Activated CD4-positive, alpha-beta T cell treated with anti-CD3 and anti-CD28 coated beads for 36 hours (primary cell): ENCODE data around the gene TNFAIP8. TPM values are rescaled to one million over a fixed set of nuclear protein-coding genes. Genes with fewer than 3 reads are reported as not detected.
A peak's percentile ranks its signal among the peaks of the same experiment; 100 is the strongest.

Source experiments
- ATAC-seq: fragments of 200-7000 bp; cut with Tn5 transposase; one replicate; pipeline ENCODE4 v1.10.0; 2021; ENCODE audit warnings: mild to moderate bottlenecking, moderate library complexity
- CTCF ChIA-PET: fragments of 350-600 bp; sonication (Branson Sonifier 250); formaldehyde crosslinking; loops from one replicate; lab custom pipeline; 2021; ENCODE audit warnings: antibody characterized with exemption; lab: Charles Lee
- POLR2A ChIA-PET: fragments of 350-600 bp; sonication (Branson Sonifier 250); formaldehyde crosslinking; loops from one replicate; lab custom pipeline; 2021; ENCODE audit warnings: antibody characterized with exemption, inconsistent platforms; lab: Charles Lee
- DNase-seq: peaks from one replicate; pipeline ENCODE4 v3.0.0-alpha.2; 2020
- H3K27ac Mint-ChIP-seq: one replicate; pipeline ENCODE4 v1.8.0; 2021; ENCODE audit warnings: mixed read lengths
- H3K27me3 Mint-ChIP-seq: one replicate; pipeline ENCODE4 v1.8.0; 2021; ENCODE audit warnings: mixed read lengths
- H3K36me3 Mint-ChIP-seq: one replicate; pipeline ENCODE4 v1.8.0; 2021; ENCODE audit warnings: low read depth, mixed read lengths
- H3K4me1 Mint-ChIP-seq: one replicate; pipeline ENCODE4 v1.8.0; 2021; ENCODE audit warnings: mixed read lengths
- H3K4me3 Mint-ChIP-seq: one replicate; pipeline ENCODE4 v1.8.0; 2021; ENCODE audit warnings: mild to moderate bottlenecking, moderate library complexity, mixed read lengths
- H3K9me3 Mint-ChIP-seq: one replicate; pipeline ENCODE4 v1.8.0; 2021; ENCODE audit warnings: low read depth, mixed read lengths
- intact Hi-C, 2 experiments: fragments of 100-400 bp; cut with DNase I in 1 of 2; cut with micrococcal nuclease in 1 of 2; formaldehyde crosslinking; loops; one replicate each; pipeline versions ENCODE4 v1.14.2 to v1.15.1; 2022 to 2024; cut with DNase I, micrococcal nuclease
- total RNA-seq, 2 experiments: library from RNA; stranded (reverse); gene quantifications; one replicate each; pipeline ENCODE4 v1.2.3, GENCODE V29; 2021

Gene TNFAIP8
- total RNA-seq, result 100 to 1,000 TPM; 166 to 171 TPM

- Mint-ChIP-seq H3K9me3 (no peaks in the 10 kb centered on the region), H3K4me1 (peaks cover 62% of the 10 kb centered on the region), H3K27ac (peak within 1 kb of the TSS; percentile 99), H3K4me3 (peak within 1 kb of the TSS; percentile 98), H3K36me3 (peaks cover 61% of the 10 kb centered on the region), H3K27me3 (no peaks in the 10 kb centered on the region)
- ChIA-PET CTCF (interaction anchor here (0.6 to 8.7 kb wide), 13 partner anchors 10 to 277 kb away, joined by 3 to 53 read pairs (median 7); no protein-coding TSS in a partner anchor), POLR2A (interaction anchor here (0.6 to 2.3 kb wide), 10 partner anchors 10 to 277 kb away, joined by 3 to 12 read pairs (median 4); no protein-coding TSS in a partner anchor)
- DNase-seq (peak; percentile 91), ATAC-seq (peak; percentile 65)
- intact Hi-C loops, result loop anchor here (1.0 to 5.0 kb wide), 10 partner anchors 8 to 369 kb away; partner anchors contain the start of gene DTWD2 (in 1 of the 2)
Measured at GRCh38 chr5:119355685-119356611, at the start of gene TNFAIP8. Gene TNFAIP8, plus strand, starts transcription at chr5:119356019. Its CDS starts 72 bp downstream, at chr5:119356091.

- no peak for DNase-seq
- no peaks in the 10 kb centered on the region for H3K9me3 Mint-ChIP-seq
- intact Hi-C loops, result no loop called here
- ATAC-seq, result no peak
- ChIA-PET POLR2A (interaction anchor here (0.6 kb wide), 1 partner anchor 23 kb away, joined by 3 read pairs; no protein-coding TSS in a partner anchor), CTCF (interaction anchor here (0.6 to 2.0 kb wide), 5 partner anchors 9 to 318 kb away, joined by 3 to 4 read pairs (median 3); no protein-coding TSS in a partner anchor)
- no peaks in the 10 kb centered on the region for H3K27me3 Mint-ChIP-seq
- H3K4me1 Mint-ChIP-seq, result peaks cover 91% of the 10 kb centered on the region
- H3K27ac Mint-ChIP-seq, result peak overlapping the region; percentile 8
- no peak overlapping the region for H3K4me3 Mint-ChIP-seq
- peaks cover 34% of the 10 kb centered on the region for H3K36me3 Mint-ChIP-seq
Measured at GRCh38 chr5:119307170-119307569, 48.6 kb upstream of the TNFAIP8 start.

GRCh38 chr5:119309326-119309725, 46.5 kb upstream of the TNFAIP8 start:
- peaks cover 31% of the 10 kb centered on the region for H3K36me3 Mint-ChIP-seq
- peak overlapping the region; percentile 91 for H3K27ac Mint-ChIP-seq
- H3K4me1 Mint-ChIP-seq, result peaks cover 91% of the 10 kb centered on the region
- no peak for DNase-seq
- H3K9me3 Mint-ChIP-seq, result no peaks in the 10 kb centered on the region
- ATAC-seq, result no peak
- CTCF ChIA-PET, result interaction anchor here (0.9 to 1.4 kb wide), 4 partner anchors 12 to 35 kb away, joined by 3 to 5 read pairs (median 3); no protein-coding TSS in a partner anchor
- H3K27me3 Mint-ChIP-seq, result no peaks in the 10 kb centered on the region
- POLR2A ChIA-PET, result interaction anchor here (0.7 kb wide), 1 partner anchor 80 kb away, joined by 4 read pairs; no protein-coding TSS in a partner anchor
- intact Hi-C loops, result loop anchor here (1.0 to 2.0 kb wide), 8 partner anchors 9 to 88 kb away; no protein-coding TSS in a partner anchor
- peak overlapping the region; percentile 53 for H3K4me3 Mint-ChIP-seq

- intact Hi-C loops, result no loop called here
- Mint-ChIP-seq H3K36me3 (peaks cover 41% of the 10 kb centered on the region), H3K9me3 (no peaks in the 10 kb centered on the region), H3K4me3 (no peak overlapping the region), H3K4me1 (peaks cover 93% of the 10 kb centered on the region), H3K27me3 (no peaks in the 10 kb centered on the region), H3K27ac (peak overlapping the region; percentile 80)
- POLR2A ChIA-PET, result no interaction called here
- CTCF ChIA-PET, result interaction anchor here (0.7 to 2.4 kb wide), 12 partner anchors 8 to 289 kb away, joined by 3 to 13 read pairs (median 4); no protein-coding TSS in a partner anchor
- ATAC-seq, result no peak
- no peak for DNase-seq
Measured at GRCh38 chr5:119311688-119312087, 44.1 kb upstream of the TNFAIP8 start.

- no peaks in the 10 kb centered on the region for H3K9me3 Mint-ChIP-seq
- H3K27me3 Mint-ChIP-seq, result no peaks in the 10 kb centered on the region
- ChIA-PET CTCF (interaction anchor here (0.6 to 2.4 kb wide), 14 partner anchors 9 to 290 kb away, joined by 3 to 13 read pairs (median 4); no protein-coding TSS in a partner anchor), POLR2A (interaction anchor here (0.5 to 1.1 kb wide), 3 partner anchors 47 to 59 kb away, joined by 3 to 5 read pairs (median 4); no protein-coding TSS in a partner anchor)
- ATAC-seq (no peak), DNase-seq (no peak)
- peaks cover 89% of the 10 kb centered on the region for H3K4me1 Mint-ChIP-seq
- H3K36me3 Mint-ChIP-seq, result peaks cover 45% of the 10 kb centered on the region
- H3K4me3 Mint-ChIP-seq, result peak overlapping the region; percentile 6
- intact Hi-C loops, result no loop called here
- H3K27ac Mint-ChIP-seq, result peak overlapping the region; percentile 87
Measured at GRCh38 chr5:119312403-119312802, 43.4 kb upstream of the TNFAIP8 start.

GRCh38 chr5:119313197-119313596, 42.6 kb upstream of the TNFAIP8 start:
- POLR2A ChIA-PET, result interaction anchor here (0.5 to 0.6 kb wide), 2 partner anchors 50 to 59 kb away, joined by 3 to 5 read pairs; no protein-coding TSS in a partner anchor
- peak overlapping the region; percentile 87 for H3K27ac Mint-ChIP-seq
- H3K27me3 Mint-ChIP-seq, result no peaks in the 10 kb centered on the region
- no peak for DNase-seq
- no peak for ATAC-seq
- peaks cover 92% of the 10 kb centered on the region for H3K4me1 Mint-ChIP-seq
- H3K9me3 Mint-ChIP-seq, result no peaks in the 10 kb centered on the region
- H3K36me3 Mint-ChIP-seq, result peaks cover 46% of the 10 kb centered on the region
- intact Hi-C loops, result no loop called here
- H3K4me3 Mint-ChIP-seq, result no peak overlapping the region
- CTCF ChIA-PET, result interaction anchor here (0.6 to 2.4 kb wide), 4 partner anchors 11 to 157 kb away, joined by 3 to 13 read pairs (median 4); no protein-coding TSS in a partner anchor

GRCh38 chr5:119313658-119314605, 41.9 kb upstream of the TNFAIP8 start:
- DNase-seq (no peak), ATAC-seq (peak; percentile 2)
- peaks cover 91% of the 10 kb centered on the region for H3K4me1 Mint-ChIP-seq
- peak overlapping the region; percentile 73 for H3K27ac Mint-ChIP-seq
- ChIA-PET POLR2A (no interaction called here), CTCF (interaction anchor here (1.0 to 2.4 kb wide), 3 partner anchors 10 to 98 kb away, joined by 3 to 13 read pairs (median 4); no protein-coding TSS in a partner anchor)
- H3K27me3 Mint-ChIP-seq, result no peaks in the 10 kb centered on the region
- intact Hi-C loops, result loop anchor here (2.0 kb wide), 3 partner anchors 13 to 97 kb away; no protein-coding TSS in a partner anchor
- peaks cover 45% of the 10 kb centered on the region for H3K36me3 Mint-ChIP-seq
- no peak overlapping the region for H3K4me3 Mint-ChIP-seq
- H3K9me3 Mint-ChIP-seq, result no peaks in the 10 kb centered on the region

- peak; percentile 78 for DNase-seq
Measured at GRCh38 chr5:119315516-119315949, 40.3 kb upstream of the TNFAIP8 start.

GRCh38 chr5:119316086-119316485, 39.7 kb upstream of the TNFAIP8 start:
- Mint-ChIP-seq H3K27ac (peak overlapping the region; percentile 91), H3K4me3 (peak overlapping the region; percentile 28), H3K27me3 (no peaks in the 10 kb centered on the region), H3K36me3 (peaks cover 40% of the 10 kb centered on the region), H3K9me3 (no peaks in the 10 kb centered on the region), H3K4me1 (peaks cover 91% of the 10 kb centered on the region)
- DNase-seq (peak; percentile 71), ATAC-seq (peak; percentile 58)
- intact Hi-C loops, result loop anchor here (1.0 to 5.0 kb wide), 2 partner anchors 11 to 329 kb away; partner anchors contain the start of gene DTWD2 (in 1 of the 2)
- ChIA-PET CTCF (interaction anchor here (0.6 to 2.5 kb wide), 32 partner anchors 8 to 328 kb away, joined by 3 to 18 read pairs (median 5); no protein-coding TSS in a partner anchor), POLR2A (interaction anchor here (0.7 to 1.7 kb wide), 6 partner anchors 17 to 245 kb away, joined by 3 to 5 read pairs (median 4); partner anchors contain the start of gene DMXL1)

More at GRCh38 chr5:119315516-119315949, 40.3 kb upstream of the TNFAIP8 start:
- POLR2A ChIA-PET, result interaction anchor here (0.7 to 1.7 kb wide), 8 partner anchors 18 to 53 kb away, joined by 3 to 5 read pairs (median 3); partner anchors contain the start of gene TNFAIP8
- Mint-ChIP-seq H3K36me3 (peaks cover 44% of the 10 kb centered on the region), H3K4me3 (peak overlapping the region; percentile 28), H3K4me1 (peaks cover 91% of the 10 kb centered on the region), H3K9me3 (no peaks in the 10 kb centered on the region), H3K27me3 (no peaks in the 10 kb centered on the region), H3K27ac (peak overlapping the region; percentile 91)
- intact Hi-C loops, result loop anchor here (1.0 to 5.0 kb wide), 5 partner anchors 15 to 328 kb away; partner anchors contain the start of gene DTWD2 (in 1 of the 2)
- CTCF ChIA-PET, result interaction anchor here (0.7 to 2.5 kb wide), 32 partner anchors 8 to 328 kb away, joined by 3 to 18 read pairs (median 5); no protein-coding TSS in a partner anchor
- peak; percentile 77 for ATAC-seq
